ENCODE results near the gene TSC22D3.

The TSC22D3 gene

DNA sequence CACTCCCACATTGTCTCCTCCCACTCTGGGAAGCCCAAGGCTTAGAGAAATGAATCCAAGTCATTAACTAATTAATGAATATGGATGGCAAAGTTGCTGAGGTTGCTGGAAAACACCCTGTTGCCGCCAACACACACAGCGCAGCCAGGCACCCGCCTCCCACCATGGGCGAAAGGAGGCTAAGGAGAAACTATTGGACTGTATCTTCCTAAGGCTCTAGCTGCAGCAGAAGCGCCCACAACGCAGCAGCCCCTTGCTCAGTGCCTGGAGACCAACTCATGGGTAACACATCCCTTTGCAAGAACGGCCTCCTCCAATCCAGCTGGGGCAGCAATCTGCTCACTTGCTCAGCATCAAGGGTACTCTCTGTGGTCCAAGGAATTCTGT lies 34.2 kb downstream of the TSC22D3 start:
- DNase-seq (ENCODE audit: low read depth) = no peak
- TF ChIP-seq POLR2A (IDR thresholded peaks at IDR 0.05; ENCODE audit: extremely low read depth, insufficient read length) = no peak
- TF ChIP-seq, protein P1, sequence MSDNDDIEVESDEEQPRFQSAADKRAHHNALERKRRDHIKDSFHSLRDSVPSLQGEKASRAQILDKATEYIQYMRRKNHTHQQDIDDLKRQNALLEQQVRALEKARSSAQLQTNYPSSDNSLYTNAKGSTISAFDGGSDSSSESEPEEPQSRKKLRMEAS (IDR thresholded peaks at IDR 0.05; ENCODE audit: low read depth, low read length) = no peak
- TF ChIP-seq, protein P2, sequence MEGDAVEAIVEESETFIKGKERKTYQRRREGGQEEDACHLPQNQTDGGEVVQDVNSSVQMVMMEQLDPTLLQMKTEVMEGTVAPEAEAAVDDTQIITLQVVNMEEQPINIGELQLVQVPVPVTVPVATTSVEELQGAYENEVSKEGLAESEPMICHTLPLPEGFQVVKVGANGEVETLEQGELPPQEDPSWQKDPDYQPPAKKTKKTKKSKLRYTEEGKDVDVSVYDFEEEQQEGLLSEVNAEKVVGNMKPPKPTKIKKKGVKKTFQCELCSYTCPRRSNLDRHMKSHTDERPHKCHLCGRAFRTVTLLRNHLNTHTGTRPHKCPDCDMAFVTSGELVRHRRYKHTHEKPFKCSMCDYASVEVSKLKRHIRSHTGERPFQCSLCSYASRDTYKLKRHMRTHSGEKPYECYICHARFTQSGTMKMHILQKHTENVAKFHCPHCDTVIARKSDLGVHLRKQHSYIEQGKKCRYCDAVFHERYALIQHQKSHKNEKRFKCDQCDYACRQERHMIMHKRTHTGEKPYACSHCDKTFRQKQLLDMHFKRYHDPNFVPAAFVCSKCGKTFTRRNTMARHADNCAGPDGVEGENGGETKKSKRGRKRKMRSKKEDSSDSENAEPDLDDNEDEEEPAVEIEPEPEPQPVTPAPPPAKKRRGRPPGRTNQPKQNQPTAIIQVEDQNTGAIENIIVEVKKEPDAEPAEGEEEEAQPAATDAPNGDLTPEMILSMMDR (IDR thresholded peaks at IDR 0.05; ENCODE audit: low read depth, low read length) = no peak
- no peak for TF ChIP-seq MYC (IDR thresholded peaks at IDR 0.05; ENCODE audit: low read depth, low read length)
- no peak overlapping the region for H3K4me3 ChIP-seq (ENCODE audit: low read depth, low read length)

DNA sequence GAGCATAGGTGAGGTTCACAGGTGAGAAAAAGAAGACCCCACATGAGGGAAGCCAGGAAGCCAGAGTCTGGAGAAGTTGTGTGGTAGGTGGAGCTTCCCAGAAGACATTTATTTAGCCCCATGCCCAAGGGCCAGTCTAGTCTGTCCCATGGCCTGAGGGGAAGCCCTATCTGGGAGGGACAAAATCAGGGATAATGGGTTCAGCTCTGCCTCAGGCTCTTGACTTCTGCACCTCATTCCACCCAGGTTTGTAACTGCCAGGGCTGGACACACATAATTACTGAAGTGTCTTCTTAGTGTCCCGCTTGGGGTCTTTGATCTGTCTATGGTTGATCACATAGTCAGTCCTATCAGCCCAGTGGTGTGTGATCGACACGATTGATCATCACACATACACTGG lies 36.0 kb downstream of the TSC22D3 start:
- DNase-seq (ENCODE audit: low read depth) = no peak
- TF ChIP-seq, protein P2 (IDR thresholded peaks at IDR 0.05; ENCODE audit: low read depth, low read length) = no peak
- TF ChIP-seq MYC (IDR thresholded peaks at IDR 0.05; ENCODE audit: low read depth, low read length) (no peak), POLR2A (IDR thresholded peaks at IDR 0.05; ENCODE audit: extremely low read depth, insufficient read length) (no peak)
- TF ChIP-seq, protein P1 (IDR thresholded peaks at IDR 0.05; ENCODE audit: low read depth, low read length) = no peak
- H3K4me3 ChIP-seq (ENCODE audit: low read depth, low read length) = no peak overlapping the region

DNA sequence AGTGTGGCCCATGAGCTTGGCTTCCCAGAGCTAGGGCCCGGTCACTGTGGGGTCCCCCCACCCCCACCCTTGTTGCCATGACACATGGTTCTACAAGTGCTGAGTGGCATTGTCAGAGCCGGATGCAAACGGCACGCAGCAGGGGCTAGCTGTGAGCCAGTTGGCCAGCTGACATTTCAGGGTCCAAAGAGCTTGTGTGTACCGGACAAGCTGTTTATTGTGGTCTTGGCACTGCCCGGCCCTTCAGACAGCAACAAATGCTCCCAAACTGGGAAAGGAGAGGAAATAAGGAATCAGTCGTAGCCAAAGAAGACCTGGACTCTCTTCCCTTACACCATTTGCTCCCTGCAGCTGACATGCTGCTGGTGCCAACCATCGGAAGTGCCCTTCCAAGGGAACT lies 36.8 kb downstream of the TSC22D3 start:
- TF ChIP-seq, protein P1 (IDR thresholded peaks at IDR 0.05; ENCODE audit: low read depth, low read length) = no peak
- no peak for TF ChIP-seq POLR2A (IDR thresholded peaks at IDR 0.05; ENCODE audit: extremely low read depth, insufficient read length)
- TF ChIP-seq MYC (IDR thresholded peaks at IDR 0.05; ENCODE audit: low read depth, low read length) = no peak
- TF ChIP-seq, protein P2 (IDR thresholded peaks at IDR 0.05; ENCODE audit: low read depth, low read length) = no peak
- no peak overlapping the region for H3K4me3 ChIP-seq (ENCODE audit: low read depth, low read length)
- no peak for DNase-seq (ENCODE audit: low read depth)

DNA sequence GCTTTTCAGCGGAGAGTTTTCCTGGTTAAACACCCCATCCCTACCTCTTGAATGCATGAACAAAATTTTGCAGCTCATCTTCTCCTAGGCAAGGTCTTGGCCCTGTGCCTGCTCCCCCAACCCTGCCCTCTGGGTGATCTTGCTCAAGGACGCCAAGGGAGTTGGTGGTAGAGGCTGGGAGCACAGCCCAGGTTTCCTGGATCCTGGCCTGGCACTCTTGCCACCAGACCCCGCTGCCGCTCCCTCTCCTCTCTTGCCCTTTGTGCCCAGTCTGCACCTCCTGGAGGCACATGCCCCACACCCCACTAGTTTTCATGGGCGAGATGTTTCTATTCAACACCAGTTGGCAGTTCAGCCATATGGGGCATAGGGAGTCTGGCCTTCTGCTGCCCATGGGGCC lies 37.3 kb downstream of the TSC22D3 start:
- TF ChIP-seq, protein P1 (IDR thresholded peaks at IDR 0.05; ENCODE audit: low read depth, low read length) = no peak
- TF ChIP-seq POLR2A (IDR thresholded peaks at IDR 0.05; ENCODE audit: extremely low read depth, insufficient read length) = no peak
- no peak for TF ChIP-seq MYC (IDR thresholded peaks at IDR 0.05; ENCODE audit: low read depth, low read length)
- TF ChIP-seq, protein P2 (IDR thresholded peaks at IDR 0.05; ENCODE audit: low read depth, low read length) = no peak
- no peak for DNase-seq (ENCODE audit: low read depth)

DNA sequence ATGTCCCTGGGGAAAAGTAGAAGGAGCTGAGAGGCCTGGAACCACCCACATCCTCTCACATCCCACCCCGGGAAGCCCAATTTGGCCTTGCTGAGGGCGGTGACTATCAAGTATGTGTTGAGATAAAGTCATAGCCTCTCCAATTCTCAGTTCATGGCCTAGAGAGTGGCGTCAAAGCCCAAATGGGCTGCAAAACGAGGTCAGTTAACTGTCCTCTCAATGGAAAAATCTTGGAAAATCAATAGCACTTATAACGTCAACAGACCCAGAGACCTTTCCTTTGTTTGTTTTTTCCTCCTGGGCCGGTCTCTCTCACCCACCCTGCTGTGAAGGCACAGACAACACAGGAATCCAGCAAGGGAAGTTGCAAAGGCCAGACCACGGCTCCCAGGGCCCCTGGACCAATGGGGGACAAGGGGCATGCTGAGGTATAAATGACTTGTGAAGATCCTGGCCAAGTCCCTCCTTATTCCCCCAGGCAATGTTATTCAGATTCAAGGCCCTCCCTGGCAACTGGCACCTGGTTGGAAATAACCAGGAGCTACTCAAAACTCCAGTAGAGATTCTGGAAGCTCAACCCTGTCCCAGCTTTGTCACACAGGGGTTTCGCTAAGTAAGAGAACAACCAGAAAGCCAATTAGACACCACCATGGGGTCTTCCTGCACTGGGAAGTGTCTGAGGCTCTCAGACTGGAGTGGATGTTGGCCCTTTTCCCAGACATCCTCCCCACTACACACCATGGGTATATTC lies 38.6 kb downstream of the TSC22D3 start:
- no peak for DNase-seq (ENCODE audit: low read depth)
- no peak overlapping the region for H3K4me3 ChIP-seq (ENCODE audit: low read depth, low read length)
- TF ChIP-seq POLR2A (IDR thresholded peaks at IDR 0.05; ENCODE audit: extremely low read depth, insufficient read length) = no peak

More for the DNA sequence above, 37.3 kb downstream of the TSC22D3 start:
- no peak overlapping the region for H3K4me3 ChIP-seq (ENCODE audit: low read depth, low read length)

DNA sequence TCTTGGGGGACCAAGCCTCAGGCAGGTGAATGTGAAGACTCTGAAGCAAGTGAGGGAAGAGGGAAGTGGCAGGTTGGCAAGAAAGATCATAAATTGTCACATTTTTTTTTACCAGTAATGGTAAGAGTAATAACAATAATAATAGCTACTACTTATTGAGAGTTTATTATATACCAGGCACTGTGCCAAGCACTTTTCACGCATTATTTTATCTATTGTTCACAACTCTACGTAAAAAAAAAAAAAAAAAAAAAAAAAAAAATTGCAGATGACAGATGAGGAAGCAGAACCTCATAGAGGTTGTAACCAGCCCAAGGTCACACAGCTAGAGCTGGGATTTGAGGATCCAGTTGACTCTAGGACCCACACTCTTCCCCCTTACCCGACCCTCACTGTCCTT lies 40.9 kb downstream of the TSC22D3 start:
- DNase-seq (ENCODE audit: low read depth) = no peak
- TF ChIP-seq, protein P1 (IDR thresholded peaks at IDR 0.05; ENCODE audit: low read depth, low read length) = no peak
- TF ChIP-seq, protein P2 (IDR thresholded peaks at IDR 0.05; ENCODE audit: low read depth, low read length) = no peak
- TF ChIP-seq MYC (IDR thresholded peaks at IDR 0.05; ENCODE audit: low read depth, low read length) (no peak), POLR2A (IDR thresholded peaks at IDR 0.05; ENCODE audit: extremely low read depth, insufficient read length) (no peak)
- no peak overlapping the region for H3K4me3 ChIP-seq (ENCODE audit: low read depth, low read length)
